CD4-positive, CD25-positive, alpha-beta regulatory T cell (primary cell): Measurements from ENCODE around the gene SYT1. TPM values are rescaled to one million over a fixed set of nuclear protein-coding genes. Genes with fewer than 3 reads are reported as not detected.

Experiments used
- ATAC-seq, 2 donors: fragments of 150-1000 bp; cut with Tn5 transposase; one replicate each; pipeline ENCODE4 v1.10.0; 2021; ENCODE audit warnings: low read depth in 2 of 2, moderate number of reproducible peaks in 2 of 2, moderate library complexity in 1 of 2
- DNase-seq, 3 donors: peaks; one replicate each; pipeline versions ENCODE4 v3.0.0 to v3.0.0-alpha.2; 2012 to 2022; ENCODE audit warnings: mixed read lengths in 1 of 3
- H3K27ac ChIP-seq: one replicate; pipeline ENCODE4 v1.7.0; 2013; ENCODE audit warnings: mild to moderate bottlenecking, low read length; ENCODE audit not compliant: insufficient read depth, poor library complexity, severe bottlenecking
- H3K27me3 ChIP-seq: one replicate; pipeline ENCODE4 v1.7.0; 2013; ENCODE audit warnings: low read length; ENCODE audit not compliant: control insufficient read depth, insufficient read depth
- H3K36me3 ChIP-seq: one replicate; pipeline ENCODE4 v1.7.0; 2013; ENCODE audit warnings: mild to moderate bottlenecking, low read length, moderate library complexity; ENCODE audit not compliant: control insufficient read depth, insufficient read depth
- H3K4me1 ChIP-seq: 2 replicates; pipeline ENCODE4 v1.7.0; 2013; ENCODE audit warnings: mild to moderate bottlenecking, low read length; ENCODE audit not compliant: insufficient read depth, control insufficient read depth, poor library complexity, severe bottlenecking
- H3K4me3 ChIP-seq: one replicate; pipeline ENCODE4 v1.7.0; 2013; ENCODE audit warnings: low read depth, mild to moderate bottlenecking, low read length, moderate library complexity
- H3K9me3 ChIP-seq, 2 experiments: 1 replicate in 1 of 2; 2 replicates in 1 of 2; pipeline ENCODE4 v1.7.0; 2013; ENCODE audit warnings: low read length in 2 of 2, mild to moderate bottlenecking in 1 of 2, moderate library complexity in 1 of 2; ENCODE audit not compliant: control insufficient read depth in 2 of 2
- H3K27ac Mint-ChIP-seq, 3 donors: one replicate each; pipeline ENCODE4 v1.8.0; 2020 to 2022; ENCODE audit warnings: mild to moderate bottlenecking in 3 of 3, mixed read lengths in 3 of 3, moderate library complexity in 2 of 3
- H3K27me3 Mint-ChIP-seq: one replicate; pipeline ENCODE4 v1.8.0; 2022; ENCODE audit warnings: mild to moderate bottlenecking, mixed read lengths
- H3K36me3 Mint-ChIP-seq: one replicate; pipeline ENCODE4 v1.8.0; 2020; ENCODE audit warnings: mixed read lengths
- H3K4me1 Mint-ChIP-seq, 4 donors: one replicate each; pipeline ENCODE4 v1.8.0; 2020 to 2022; ENCODE audit warnings: mixed read lengths in 4 of 4, mild to moderate bottlenecking in 1 of 4
- H3K4me3 Mint-ChIP-seq, 4 donors: one replicate each; pipeline ENCODE4 v1.8.0; 2020 to 2022; ENCODE audit warnings: mild to moderate bottlenecking in 4 of 4, mixed read lengths in 4 of 4, moderate library complexity in 3 of 4
- H3K9me3 Mint-ChIP-seq, 7 donors: one replicate each; pipeline ENCODE4 v1.8.0; 2020 to 2022; ENCODE audit warnings: mixed read lengths in 7 of 7, mild to moderate bottlenecking in 3 of 7, moderate library complexity in 2 of 7
- polyA plus RNA-seq, 4 donors: library from polyadenylated mRNA; unstranded; fragments of 300-500 nt; fragmentation: Illumina TruSeq; gene quantifications; one replicate each; pipeline ENCODE4 v1.2.3, GENCODE V29; 2021
- total RNA-seq: library from RNA; stranded (reverse); gene quantifications from one replicate; pipeline ENCODE4 v1.2.3, GENCODE V29; 2022

SYT1 gene
- total and polyA plus RNA-seq, 5 donors from 2014 or later: not detected

- no peak overlapping the region for H3K27ac Mint-ChIP-seq
- ATAC-seq: no peak
- Histone ChIP-seq H3K9me3 (no peaks in the 10 kb centered on the region), H3K36me3 (no peaks in the 10 kb centered on the region), H3K27ac (no peak overlapping the region), H3K4me1 (no peaks in the 10 kb centered on the region), H3K27me3 (no peaks in the 10 kb centered on the region), H3K4me3 (no peak overlapping the region)
- H3K4me1 Mint-ChIP-seq: no peaks in the 10 kb centered on the region
- no peak for DNase-seq
- no peak overlapping the region for H3K4me3 Mint-ChIP-seq
- H3K27me3 Mint-ChIP-seq: no peaks in the 10 kb centered on the region
- peaks cover 0 to 16% (median 3%) of the 10 kb centered on the region in 7 donors for H3K9me3 Mint-ChIP-seq
- no peaks in the 10 kb centered on the region for H3K36me3 Mint-ChIP-seq
Measured at GRCh38 chr12:78898416-78898815, 33.8 kb downstream of the SYT1 start.

GRCh38 chr12:78914859-78915331 lies 50.3 kb downstream of the SYT1 start:
- ATAC-seq (no peak), DNase-seq (no peak)
- H3K27ac ChIP-seq: no peak overlapping the region
- H3K9me3 ChIP-seq: no peaks in the 10 kb centered on the region
- Mint-ChIP-seq H3K27me3 (no peaks in the 10 kb centered on the region), H3K27ac (no peak overlapping the region), H3K9me3 (peaks cover 0 to 22% (median under 1%) of the 10 kb centered on the region in 7 donors), H3K36me3 (no peaks in the 10 kb centered on the region), H3K4me1 (peaks cover 0 to 4% (median 0%) of the 10 kb centered on the region in 4 donors), H3K4me3 (no peak overlapping the region)
- no peak overlapping the region for H3K4me3 ChIP-seq
- H3K36me3 ChIP-seq: no peaks in the 10 kb centered on the region
- no peaks in the 10 kb centered on the region for H3K4me1 ChIP-seq
- no peaks in the 10 kb centered on the region for H3K27me3 ChIP-seq

- H3K4me1 ChIP-seq: no peaks in the 10 kb centered on the region
- H3K9me3 Mint-ChIP-seq: peaks cover 0 to 7% (median 0%) of the 10 kb centered on the region in 7 donors
- no peaks in the 10 kb centered on the region for H3K36me3 ChIP-seq
- peak overlapping the region in 1 of 3 donors; percentile 63 for H3K27ac Mint-ChIP-seq
- H3K27me3 ChIP-seq: no peaks in the 10 kb centered on the region
- no peaks in the 10 kb centered on the region for H3K4me1 Mint-ChIP-seq
- H3K4me3 ChIP-seq: no peak overlapping the region
- ATAC-seq: no peak
- DNase-seq: no peak
- no peaks in the 10 kb centered on the region for H3K27me3 Mint-ChIP-seq
- H3K4me3 Mint-ChIP-seq: no peak overlapping the region
- no peak overlapping the region for H3K27ac ChIP-seq
- H3K36me3 Mint-ChIP-seq: no peaks in the 10 kb centered on the region
- H3K9me3 ChIP-seq: no peaks in the 10 kb centered on the region
Measured at GRCh38 chr12:78916845-78917480, 52.4 kb downstream of the SYT1 start.

DNA sequence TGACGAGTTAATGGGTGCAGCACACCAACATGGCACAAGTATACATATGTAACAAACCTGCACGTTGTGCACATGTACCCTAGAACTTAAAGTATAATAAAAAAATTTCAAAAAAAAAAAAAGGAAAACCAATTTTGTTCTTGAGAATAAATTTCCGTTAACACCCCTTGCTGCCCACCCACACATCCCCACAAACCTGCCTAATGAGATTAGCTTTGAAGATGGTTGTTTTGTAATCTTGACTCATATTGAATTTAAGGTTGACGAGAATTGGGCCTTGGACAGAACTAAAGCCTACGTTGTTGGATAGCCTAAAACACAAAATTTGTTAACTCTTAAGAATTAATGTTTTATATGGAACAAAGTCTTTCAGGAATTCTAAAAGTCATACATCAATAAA lies 52.9 kb downstream of the SYT1 start:
- Histone ChIP-seq H3K4me1 (no peaks in the 10 kb centered on the region), H3K4me3 (no peak overlapping the region), H3K36me3 (no peaks in the 10 kb centered on the region), H3K27ac (no peak overlapping the region), H3K9me3 (no peaks in the 10 kb centered on the region), H3K27me3 (no peaks in the 10 kb centered on the region)
- ATAC-seq: no peak
- no peaks in the 10 kb centered on the region for H3K27me3 Mint-ChIP-seq
- H3K4me1 Mint-ChIP-seq: no peaks in the 10 kb centered on the region
- DNase-seq: no peak
- no peaks in the 10 kb centered on the region for H3K36me3 Mint-ChIP-seq
- peaks cover 0 to 5% (median 0%) of the 10 kb centered on the region in 7 donors for H3K9me3 Mint-ChIP-seq
- no peak overlapping the region for H3K4me3 Mint-ChIP-seq
- H3K27ac Mint-ChIP-seq: no peak overlapping the region

DNA sequence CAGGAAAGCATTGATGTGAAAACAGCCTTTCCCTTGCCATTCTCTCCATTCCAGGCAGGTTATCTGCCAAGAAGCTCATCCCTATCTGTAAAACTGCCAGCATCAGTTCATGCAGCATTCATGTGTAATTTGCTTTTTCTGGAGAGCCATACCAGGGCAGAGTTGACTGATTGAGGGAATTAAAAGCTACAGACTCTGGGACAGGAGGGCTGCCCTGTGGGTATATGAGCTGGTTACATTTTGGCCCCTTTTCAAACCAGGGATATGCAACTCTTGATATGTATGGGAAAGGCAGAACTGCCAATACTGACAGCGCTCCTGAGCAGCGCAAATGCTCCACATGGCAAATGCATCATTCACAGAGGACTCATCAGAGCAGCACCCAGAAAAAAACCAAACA lies 53.7 kb downstream of the SYT1 start:
- H3K9me3 Mint-ChIP-seq: peaks cover 0 to 5% (median under 1%) of the 10 kb centered on the region in 7 donors
- DNase-seq: no peak
- Histone ChIP-seq H3K36me3 (no peaks in the 10 kb centered on the region), H3K4me3 (no peak overlapping the region), H3K4me1 (no peaks in the 10 kb centered on the region), H3K9me3 (no peaks in the 10 kb centered on the region), H3K27me3 (no peaks in the 10 kb centered on the region), H3K27ac (no peak overlapping the region)
- H3K27me3 Mint-ChIP-seq: no peaks in the 10 kb centered on the region
- no peak overlapping the region for H3K27ac Mint-ChIP-seq
- no peak for ATAC-seq
- H3K36me3 Mint-ChIP-seq: no peaks in the 10 kb centered on the region
- no peak overlapping the region for H3K4me3 Mint-ChIP-seq
- H3K4me1 Mint-ChIP-seq: no peaks in the 10 kb centered on the region

DNA sequence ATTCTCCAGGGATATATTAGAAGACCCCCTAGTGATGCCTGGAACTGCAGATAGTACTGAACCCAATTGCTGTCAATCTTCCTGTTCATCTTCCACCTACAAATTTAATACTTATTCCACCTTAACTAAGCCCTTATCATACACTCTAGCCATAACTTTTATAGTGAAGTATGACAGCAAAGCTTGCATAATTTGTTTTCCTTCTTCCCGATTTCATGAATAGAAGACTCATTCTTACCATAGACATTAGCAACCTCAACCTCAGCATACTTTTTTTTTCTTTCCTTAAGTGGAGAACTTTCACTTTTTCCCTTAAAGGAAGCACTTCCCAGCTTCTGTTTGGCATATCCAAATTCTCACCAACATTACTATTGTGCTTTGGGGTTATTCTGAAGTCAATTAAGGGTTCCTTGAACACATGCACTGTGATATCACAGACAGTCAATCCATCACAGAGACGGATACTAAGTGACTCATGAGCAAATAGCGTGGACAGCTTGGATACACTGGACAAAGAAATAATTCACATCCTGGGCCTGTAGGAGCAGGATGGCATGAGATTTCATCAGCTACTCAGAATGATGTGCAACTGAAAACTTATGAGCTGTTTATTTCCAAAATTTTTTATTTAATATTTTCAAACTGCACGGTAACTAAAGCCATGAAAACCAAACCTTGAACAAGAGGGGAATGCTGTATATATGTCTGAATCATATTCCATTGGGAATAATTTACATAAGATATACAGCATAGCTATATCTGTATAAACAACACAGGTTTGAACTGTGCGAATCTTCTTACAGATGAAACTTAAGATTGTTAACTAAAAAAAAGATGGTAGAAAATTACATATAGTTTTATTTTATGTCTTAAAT lies 63.9 kb downstream of the SYT1 start:
- no peaks in the 10 kb centered on the region for H3K4me1 Mint-ChIP-seq

DNA sequence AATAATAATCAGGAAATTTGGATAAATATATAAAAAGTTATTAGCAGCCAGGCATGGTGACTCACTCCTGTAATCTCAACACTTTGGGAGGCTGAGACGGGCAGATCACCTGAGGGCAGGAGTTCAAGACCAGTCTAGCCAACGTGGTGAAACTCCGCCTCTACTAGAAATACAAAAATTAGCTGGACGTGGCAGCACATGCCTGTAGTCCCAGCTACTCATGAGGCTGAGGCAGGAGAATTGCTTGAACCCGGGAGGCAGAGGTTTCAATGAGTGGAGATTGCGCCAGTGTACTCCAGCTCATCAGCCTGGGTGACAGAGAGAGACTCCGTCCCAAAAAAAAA lies 64.5 kb downstream of the SYT1 start:
- H3K4me3 Mint-ChIP-seq: no peak overlapping the region
- Histone ChIP-seq H3K4me1 (no peaks in the 10 kb centered on the region), H3K36me3 (no peaks in the 10 kb centered on the region), H3K27me3 (no peaks in the 10 kb centered on the region), H3K9me3 (peaks cover 0 to 6% of the 10 kb centered on the region in 2 experiments), H3K27ac (no peak overlapping the region), H3K4me3 (no peak overlapping the region)
- H3K36me3 Mint-ChIP-seq: no peaks in the 10 kb centered on the region
- no peaks in the 10 kb centered on the region for H3K4me1 Mint-ChIP-seq
- no peak overlapping the region for H3K27ac Mint-ChIP-seq
- peaks cover 2 to 14% (median 5%) of the 10 kb centered on the region in 7 donors for H3K9me3 Mint-ChIP-seq
- ATAC-seq: no peak
- H3K27me3 Mint-ChIP-seq: no peaks in the 10 kb centered on the region
- no peak for DNase-seq

More for the DNA sequence above, 63.9 kb downstream of the SYT1 start:
- no peak overlapping the region for H3K27ac ChIP-seq
- no peak for ATAC-seq
- no peaks in the 10 kb centered on the region for H3K27me3 ChIP-seq
- H3K36me3 ChIP-seq: no peaks in the 10 kb centered on the region
- H3K27me3 Mint-ChIP-seq: no peaks in the 10 kb centered on the region
- no peak for DNase-seq
- no peaks in the 10 kb centered on the region for H3K4me1 ChIP-seq
- H3K4me3 ChIP-seq: no peak overlapping the region
- no peak overlapping the region for H3K4me3 Mint-ChIP-seq
- peaks cover 0 to 4% of the 10 kb centered on the region in 2 experiments for H3K9me3 ChIP-seq
- no peaks in the 10 kb centered on the region for H3K36me3 Mint-ChIP-seq
- H3K27ac Mint-ChIP-seq: no peak overlapping the region
- peaks cover 3 to 17% (median 5%) of the 10 kb centered on the region in 7 donors for H3K9me3 Mint-ChIP-seq
